ENCODE measurements around the gene SSBP3.

Gene SSBP3

DNA sequence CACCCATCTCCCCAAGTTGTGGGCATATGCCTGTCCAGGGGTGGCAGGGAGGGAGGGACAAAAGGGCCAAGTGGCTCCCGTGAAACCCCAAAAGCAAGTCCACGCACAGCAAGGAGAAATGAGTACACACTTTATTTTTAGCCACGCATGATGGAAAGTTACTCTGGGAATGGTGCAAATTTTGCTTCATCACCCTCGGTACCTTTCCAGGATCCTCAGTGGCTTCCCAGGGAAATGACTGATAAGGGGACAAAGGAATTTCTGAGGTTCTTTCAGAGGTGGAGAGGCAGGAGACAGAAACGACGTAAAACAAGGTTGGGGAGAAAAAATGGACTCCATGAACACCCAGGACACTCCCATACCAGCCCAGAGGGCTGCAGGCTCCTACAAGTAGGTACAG is 65.8 kb downstream of the SSBP3 start:
- DNase-seq (ENCODE audit: low read depth in 1 of 2, low spot score in 1 of 2) = no peak
- Histone ChIP-seq H3K27ac (replicated peaks) (no peak overlapping the region), H3K4me3 (replicated peaks; ENCODE audit: insufficient read depth, low read length) (no peak overlapping the region), H3K27me3 (ENCODE audit: insufficient read depth, poor library complexity, severe bottlenecking) (no peaks in the 10 kb centered on the region)
- TF ChIP-seq, protein P1, sequence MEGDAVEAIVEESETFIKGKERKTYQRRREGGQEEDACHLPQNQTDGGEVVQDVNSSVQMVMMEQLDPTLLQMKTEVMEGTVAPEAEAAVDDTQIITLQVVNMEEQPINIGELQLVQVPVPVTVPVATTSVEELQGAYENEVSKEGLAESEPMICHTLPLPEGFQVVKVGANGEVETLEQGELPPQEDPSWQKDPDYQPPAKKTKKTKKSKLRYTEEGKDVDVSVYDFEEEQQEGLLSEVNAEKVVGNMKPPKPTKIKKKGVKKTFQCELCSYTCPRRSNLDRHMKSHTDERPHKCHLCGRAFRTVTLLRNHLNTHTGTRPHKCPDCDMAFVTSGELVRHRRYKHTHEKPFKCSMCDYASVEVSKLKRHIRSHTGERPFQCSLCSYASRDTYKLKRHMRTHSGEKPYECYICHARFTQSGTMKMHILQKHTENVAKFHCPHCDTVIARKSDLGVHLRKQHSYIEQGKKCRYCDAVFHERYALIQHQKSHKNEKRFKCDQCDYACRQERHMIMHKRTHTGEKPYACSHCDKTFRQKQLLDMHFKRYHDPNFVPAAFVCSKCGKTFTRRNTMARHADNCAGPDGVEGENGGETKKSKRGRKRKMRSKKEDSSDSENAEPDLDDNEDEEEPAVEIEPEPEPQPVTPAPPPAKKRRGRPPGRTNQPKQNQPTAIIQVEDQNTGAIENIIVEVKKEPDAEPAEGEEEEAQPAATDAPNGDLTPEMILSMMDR (IDR thresholded peaks at IDR 0.05; ENCODE audit: insufficient read depth, low read length) = no peak
- TF ChIP-seq, protein P2, sequence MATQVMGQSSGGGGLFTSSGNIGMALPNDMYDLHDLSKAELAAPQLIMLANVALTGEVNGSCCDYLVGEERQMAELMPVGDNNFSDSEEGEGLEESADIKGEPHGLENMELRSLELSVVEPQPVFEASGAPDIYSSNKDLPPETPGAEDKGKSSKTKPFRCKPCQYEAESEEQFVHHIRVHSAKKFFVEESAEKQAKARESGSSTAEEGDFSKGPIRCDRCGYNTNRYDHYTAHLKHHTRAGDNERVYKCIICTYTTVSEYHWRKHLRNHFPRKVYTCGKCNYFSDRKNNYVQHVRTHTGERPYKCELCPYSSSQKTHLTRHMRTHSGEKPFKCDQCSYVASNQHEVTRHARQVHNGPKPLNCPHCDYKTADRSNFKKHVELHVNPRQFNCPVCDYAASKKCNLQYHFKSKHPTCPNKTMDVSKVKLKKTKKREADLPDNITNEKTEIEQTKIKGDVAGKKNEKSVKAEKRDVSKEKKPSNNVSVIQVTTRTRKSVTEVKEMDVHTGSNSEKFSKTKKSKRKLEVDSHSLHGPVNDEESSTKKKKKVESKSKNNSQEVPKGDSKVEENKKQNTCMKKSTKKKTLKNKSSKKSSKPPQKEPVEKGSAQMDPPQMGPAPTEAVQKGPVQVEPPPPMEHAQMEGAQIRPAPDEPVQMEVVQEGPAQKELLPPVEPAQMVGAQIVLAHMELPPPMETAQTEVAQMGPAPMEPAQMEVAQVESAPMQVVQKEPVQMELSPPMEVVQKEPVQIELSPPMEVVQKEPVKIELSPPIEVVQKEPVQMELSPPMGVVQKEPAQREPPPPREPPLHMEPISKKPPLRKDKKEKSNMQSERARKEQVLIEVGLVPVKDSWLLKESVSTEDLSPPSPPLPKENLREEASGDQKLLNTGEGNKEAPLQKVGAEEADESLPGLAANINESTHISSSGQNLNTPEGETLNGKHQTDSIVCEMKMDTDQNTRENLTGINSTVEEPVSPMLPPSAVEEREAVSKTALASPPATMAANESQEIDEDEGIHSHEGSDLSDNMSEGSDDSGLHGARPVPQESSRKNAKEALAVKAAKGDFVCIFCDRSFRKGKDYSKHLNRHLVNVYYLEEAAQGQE (IDR thresholded peaks at IDR 0.05; ENCODE audit: insufficient replicate concordance, low read depth) = no peak
- TF ChIP-seq SPI1 (IDR thresholded peaks at IDR 0.05; ENCODE audit: borderline replicate concordance, low read depth) = no peak
- TF ChIP-seq POLR2AphosphoS5 (IDR thresholded peaks at IDR 0.05; ENCODE audit: low read depth) = no peak
- no peak for TF ChIP-seq GABPA (IDR thresholded peaks at IDR 0.05; ENCODE audit: low read depth)

DNA sequence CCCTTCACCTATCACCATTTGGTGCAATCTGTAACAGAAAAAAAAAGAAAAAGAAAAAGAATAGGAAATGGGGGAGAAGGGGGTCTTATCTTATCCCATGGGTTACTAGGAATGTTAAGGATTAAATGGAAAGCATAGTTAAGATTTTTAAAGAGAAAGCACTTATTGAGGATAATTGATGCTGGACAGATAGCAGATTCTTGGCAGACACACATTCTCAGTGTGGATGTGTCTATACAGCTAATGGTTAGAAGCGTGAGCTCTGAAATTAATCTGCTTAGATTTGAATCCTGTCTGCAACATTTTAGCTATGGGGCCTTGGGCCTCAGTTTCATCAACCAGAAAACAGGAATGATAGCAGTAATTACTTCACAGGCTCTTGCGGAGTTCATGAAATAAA is 67.1 kb downstream of the SSBP3 start:
- TF ChIP-seq GABPA (IDR thresholded peaks at IDR 0.05; ENCODE audit: low read depth) = no peak
- TF ChIP-seq, protein P1 (IDR thresholded peaks at IDR 0.05; ENCODE audit: insufficient read depth, low read length) = no peak
- no peak for TF ChIP-seq POLR2AphosphoS5 (IDR thresholded peaks at IDR 0.05; ENCODE audit: low read depth)
- no peak for DNase-seq (ENCODE audit: low read depth in 1 of 2, low spot score in 1 of 2)
- Histone ChIP-seq H3K4me3 (replicated peaks; ENCODE audit: insufficient read depth, low read length) (no peak overlapping the region), H3K27me3 (ENCODE audit: insufficient read depth, poor library complexity, severe bottlenecking) (no peaks in the 10 kb centered on the region), H3K27ac (replicated peaks) (no peak overlapping the region)

DNA sequence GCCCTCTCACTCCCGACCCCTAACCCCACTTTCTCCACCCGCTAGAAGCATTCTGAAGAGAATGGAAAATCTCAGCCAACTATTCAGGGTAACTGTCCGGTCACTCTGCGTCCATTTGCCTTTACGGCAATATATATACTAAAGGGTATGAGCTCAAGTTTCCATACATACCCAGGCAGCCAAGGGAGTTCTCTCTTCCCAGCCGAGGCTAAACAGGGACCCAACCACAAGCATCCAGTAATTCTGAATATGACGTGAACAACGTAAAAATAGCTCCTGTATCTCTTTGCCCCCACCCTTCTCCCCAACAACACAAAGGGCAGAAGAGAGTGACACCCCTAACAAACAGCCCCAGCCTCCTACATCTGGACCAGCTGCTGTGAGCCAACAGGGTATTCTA is 67.7 kb downstream of the SSBP3 start:
- Histone ChIP-seq H3K27me3 (ENCODE audit: insufficient read depth, poor library complexity, severe bottlenecking) (no peaks in the 10 kb centered on the region), H3K4me3 (replicated peaks; ENCODE audit: insufficient read depth, low read length) (no peak overlapping the region), H3K27ac (replicated peaks) (no peak overlapping the region)
- no peak for TF ChIP-seq SPI1 (IDR thresholded peaks at IDR 0.05; ENCODE audit: borderline replicate concordance, low read depth)
- TF ChIP-seq, protein P1 (IDR thresholded peaks at IDR 0.05; ENCODE audit: insufficient read depth, low read length) = no peak
- TF ChIP-seq POLR2AphosphoS5 (IDR thresholded peaks at IDR 0.05; ENCODE audit: low read depth) = no peak
- TF ChIP-seq, protein P2 (IDR thresholded peaks at IDR 0.05; ENCODE audit: insufficient replicate concordance, low read depth) = no peak
- TF ChIP-seq GABPA (IDR thresholded peaks at IDR 0.05; ENCODE audit: low read depth) = no peak
- DNase-seq (ENCODE audit: low read depth in 1 of 2, low spot score in 1 of 2) = no peak

DNA sequence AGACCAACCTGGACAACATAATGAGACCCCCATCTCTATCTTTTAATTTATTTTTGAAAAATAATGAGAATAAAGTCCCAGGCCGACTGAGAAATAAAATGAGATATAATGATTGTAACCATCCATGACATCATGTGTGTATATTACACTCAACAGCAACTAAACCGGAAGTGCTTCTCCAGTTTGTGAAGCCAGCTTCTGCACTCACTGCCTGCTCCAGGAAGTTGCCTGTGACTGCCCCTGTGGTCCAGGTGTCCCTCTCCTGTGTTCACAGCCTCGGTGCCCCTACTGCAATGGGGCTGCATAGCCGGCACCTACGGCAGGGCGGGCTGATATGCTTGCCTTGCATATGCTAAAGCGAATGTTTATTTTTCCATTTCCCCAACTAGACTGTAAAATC is 68.3 kb downstream of the SSBP3 start:
- DNase-seq (ENCODE audit: low read depth in 1 of 2, low spot score in 1 of 2) = peak in 1 of 2 experiments; percentile 34
- H3K4me3 ChIP-seq (replicated peaks; ENCODE audit: insufficient read depth, low read length) = no peak overlapping the region
- H3K27me3 ChIP-seq (ENCODE audit: insufficient read depth, poor library complexity, severe bottlenecking) = no peaks in the 10 kb centered on the region
- no peak overlapping the region for H3K27ac ChIP-seq (replicated peaks)
- 0 out of 2 replicates have a peak, but pooled peaks have one; percentile 38 for TF ChIP-seq GABPA (IDR thresholded peaks at IDR 0.05; ENCODE audit: low read depth)
- TF ChIP-seq, protein P2 (IDR thresholded peaks at IDR 0.05; ENCODE audit: insufficient replicate concordance, low read depth) = no peak
- no peak for TF ChIP-seq POLR2AphosphoS5 (IDR thresholded peaks at IDR 0.05; ENCODE audit: low read depth)
- TF ChIP-seq, protein P1 (IDR thresholded peaks at IDR 0.05; ENCODE audit: insufficient read depth, low read length) = no peak
- TF ChIP-seq SPI1 (IDR thresholded peaks at IDR 0.05; ENCODE audit: borderline replicate concordance, low read depth) = peak; percentile 15; the same call in 1 of the 2 replicates

Data from HL-60 (cell line).